Mononuclear cell (primary cell): ENCODE data around the gene SMG9. TPM values are rescaled to one million over a fixed set of nuclear protein-coding genes. Genes with fewer than 3 reads are reported as not detected.

Source experiments
- H3K27me3 ChIP-seq: 2 replicates; pipeline ENCODE4 v1.6.0; 2011; ENCODE audit warnings: low read length, control low read depth; ENCODE audit not compliant: insufficient read depth
- H3K4me1 ChIP-seq: 2 replicates; pipeline ENCODE4 v1.5.1; 2011; ENCODE audit warnings: mild to moderate bottlenecking, low read length, control low read depth; ENCODE audit not compliant: insufficient read depth
- H3K4me3 ChIP-seq: 2 replicates; pipeline ENCODE4 v1.5.1; 2011; ENCODE audit warnings: mild to moderate bottlenecking, low read length, moderate library complexity
- H3K9me3 ChIP-seq: 2 replicates; pipeline ENCODE4 v1.5.1; 2011; ENCODE audit warnings: low read depth, mild to moderate bottlenecking, control low read depth, low read length
- total RNA-seq: library from RNA; depleted of rRNA; stranded (reverse); fragments of >200 nt; gene quantifications from one replicate; pipeline ENCODE4 v1.2.3, GENCODE V29; 2012

The SMG9 gene
- total RNA-seq, 1 donor: 11.4 TPM

DNA sequence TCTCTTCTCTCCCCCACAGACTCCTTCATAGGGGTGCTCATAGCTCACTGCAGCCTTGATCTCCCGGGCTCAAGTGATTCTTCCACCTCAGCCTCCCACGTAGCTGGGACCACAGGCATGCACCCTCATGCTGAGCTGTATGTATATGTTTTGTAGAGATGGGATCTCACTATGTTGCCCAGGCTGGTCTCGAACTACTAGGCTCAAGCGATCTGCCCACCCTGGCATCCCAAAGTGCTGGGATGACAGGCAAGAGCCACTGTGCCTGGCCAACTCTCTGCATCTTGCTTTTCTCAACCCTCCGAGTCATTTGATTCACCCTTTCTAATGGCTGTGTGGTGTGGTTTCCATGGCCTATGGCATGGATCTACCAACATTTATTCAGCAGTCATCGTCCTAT is 49.0 kb downstream of the SMG9 start:
- Histone ChIP-seq H3K4me3 (no peak overlapping the region), H3K4me1 (peaks cover 8% of the 10 kb centered on the region), H3K27me3 (no peaks in the 10 kb centered on the region), H3K9me3 (no peaks in the 10 kb centered on the region)

DNA sequence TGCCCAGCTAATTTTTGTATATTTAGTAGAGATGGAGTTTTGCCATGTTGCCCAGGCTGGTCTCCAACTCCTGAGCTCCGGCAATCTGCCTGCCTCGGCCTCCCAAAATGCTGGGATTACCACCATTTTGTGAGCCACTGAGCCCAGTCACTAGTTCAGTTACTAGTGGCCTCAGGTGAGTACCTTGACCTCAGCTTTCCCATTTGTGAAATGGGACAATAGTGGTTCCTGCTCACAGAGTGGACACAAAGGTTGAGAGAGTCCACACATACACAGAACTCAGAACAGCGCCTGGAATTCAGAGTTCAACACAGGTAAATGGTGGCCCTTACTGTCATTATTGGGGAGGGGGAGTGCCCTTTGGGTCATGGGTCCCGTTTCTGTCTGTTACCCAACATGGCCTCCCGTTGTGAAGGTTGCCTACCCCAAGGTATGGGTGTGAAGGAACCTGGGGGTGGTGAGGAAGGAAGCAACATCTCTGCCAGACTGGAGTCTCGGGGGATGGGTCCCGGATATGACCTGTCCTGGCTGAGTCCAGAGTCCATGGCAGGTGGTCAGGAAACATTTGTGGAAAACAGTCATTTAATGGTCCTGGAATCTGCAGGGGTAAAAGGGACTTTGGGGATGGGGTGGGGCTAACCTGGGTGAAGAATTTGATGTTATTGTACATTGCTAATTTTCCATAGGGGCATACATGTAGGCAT is 50.6 kb downstream of the SMG9 start:
- Histone ChIP-seq H3K9me3 (no peaks in the 10 kb centered on the region), H3K27me3 (no peaks in the 10 kb centered on the region), H3K4me1 (peaks cover 23% of the 10 kb centered on the region), H3K4me3 (no peak overlapping the region)

DNA sequence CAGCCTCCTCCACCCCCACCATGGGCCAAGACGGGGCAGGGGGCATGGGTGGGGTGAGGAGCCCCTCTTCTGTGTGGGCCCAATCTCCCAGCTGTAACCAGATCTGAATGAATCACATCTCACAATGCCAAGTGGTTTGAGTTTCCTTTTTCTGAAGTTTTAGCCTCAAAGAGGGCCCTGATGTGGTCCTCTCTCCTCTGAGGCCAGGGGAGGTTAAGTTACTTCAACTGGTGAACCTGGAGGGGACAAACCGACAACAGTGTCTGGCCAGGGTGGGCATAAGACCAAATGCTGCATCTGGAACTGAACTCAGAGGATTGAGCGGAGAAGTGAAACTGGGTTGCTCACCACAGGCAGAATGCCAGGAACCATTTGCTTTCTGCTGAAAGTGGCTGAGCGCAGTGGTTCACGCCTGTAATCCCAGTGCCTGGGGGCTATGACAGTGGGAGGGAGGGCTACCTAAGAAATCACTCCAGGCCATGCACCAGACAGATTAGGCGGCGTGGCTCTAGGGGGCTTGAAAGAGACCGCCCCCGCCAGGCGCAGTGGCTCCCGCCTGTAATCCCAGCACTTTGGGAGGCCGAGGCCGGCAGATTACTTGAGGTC is 54.3 kb downstream of the SMG9 start:
- no peak overlapping the region for H3K4me3 ChIP-seq
- H3K4me1 ChIP-seq: peaks cover 34% of the 10 kb centered on the region
- no peaks in the 10 kb centered on the region for H3K27me3 ChIP-seq
- no peaks in the 10 kb centered on the region for H3K9me3 ChIP-seq

DNA sequence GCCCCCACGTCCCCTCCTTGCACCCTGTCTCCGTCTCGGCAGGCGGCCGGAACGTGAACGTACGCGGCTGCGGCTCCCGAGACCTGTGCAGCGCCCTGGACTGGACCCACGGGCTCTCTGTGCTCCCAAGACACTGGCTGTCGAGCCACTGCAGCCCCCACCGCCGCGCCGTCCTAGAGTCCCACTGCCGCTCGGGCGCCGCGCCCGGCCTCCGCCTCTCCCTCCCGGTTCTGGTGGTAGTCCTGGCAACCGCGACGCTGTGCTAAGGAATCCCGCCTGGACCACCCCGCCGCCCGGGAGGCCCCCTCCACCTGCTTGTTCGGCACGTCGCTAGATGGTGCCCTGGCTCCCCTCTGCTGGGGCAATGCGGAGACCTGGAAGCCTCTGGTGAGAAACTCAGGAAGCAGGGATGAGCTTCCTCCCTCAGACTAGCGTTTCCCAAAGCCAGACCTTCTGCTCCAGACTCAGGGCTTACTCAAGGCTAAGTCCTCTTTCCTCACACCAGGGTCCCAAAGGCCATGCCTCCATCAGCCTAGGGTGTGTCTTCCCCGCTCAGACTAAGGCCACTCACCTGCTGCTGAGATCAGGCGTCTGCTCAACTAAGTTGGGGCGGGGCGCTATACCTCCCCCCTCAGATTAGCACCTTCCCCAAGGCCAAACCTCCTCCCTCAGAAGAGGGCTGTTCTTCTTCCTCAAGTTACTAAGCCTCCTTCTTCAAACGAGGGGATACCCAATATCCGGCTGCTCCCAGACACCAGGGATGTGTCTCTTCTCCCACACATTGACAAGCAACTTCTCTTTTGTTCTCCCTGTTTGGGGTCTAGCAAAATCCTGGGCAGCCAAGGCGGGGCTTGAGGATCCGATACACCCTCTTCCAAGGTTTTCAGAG is 55.0 kb downstream of the SMG9 start:
- Histone ChIP-seq H3K4me1 (peaks cover 34% of the 10 kb centered on the region), H3K27me3 (no peaks in the 10 kb centered on the region), H3K4me3 (no peak overlapping the region), H3K9me3 (no peaks in the 10 kb centered on the region)

DNA sequence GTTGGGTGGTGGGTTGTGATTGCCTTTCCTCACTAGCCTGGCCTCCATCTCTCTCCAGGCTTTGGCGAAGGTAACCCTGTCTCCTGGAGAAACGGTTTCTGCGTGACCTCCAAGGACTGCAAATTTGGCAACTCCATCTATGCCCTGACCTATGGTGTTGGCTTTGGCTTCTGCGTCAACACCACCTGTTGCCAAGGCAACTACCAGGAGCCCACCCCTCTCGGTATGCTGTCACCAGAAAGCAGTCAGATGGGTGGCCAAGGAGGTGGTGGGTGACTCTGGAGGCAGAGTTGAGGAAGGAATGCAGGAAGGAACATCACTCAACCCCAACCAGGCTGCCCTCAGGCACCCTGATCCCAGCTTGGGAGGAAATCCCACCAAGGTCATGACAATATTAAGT is 57.5 kb downstream of the SMG9 start:
- H3K9me3 ChIP-seq: no peaks in the 10 kb centered on the region
- peaks cover 51% of the 10 kb centered on the region for H3K4me1 ChIP-seq
- no peaks in the 10 kb centered on the region for H3K27me3 ChIP-seq
- no peak overlapping the region for H3K4me3 ChIP-seq

DNA sequence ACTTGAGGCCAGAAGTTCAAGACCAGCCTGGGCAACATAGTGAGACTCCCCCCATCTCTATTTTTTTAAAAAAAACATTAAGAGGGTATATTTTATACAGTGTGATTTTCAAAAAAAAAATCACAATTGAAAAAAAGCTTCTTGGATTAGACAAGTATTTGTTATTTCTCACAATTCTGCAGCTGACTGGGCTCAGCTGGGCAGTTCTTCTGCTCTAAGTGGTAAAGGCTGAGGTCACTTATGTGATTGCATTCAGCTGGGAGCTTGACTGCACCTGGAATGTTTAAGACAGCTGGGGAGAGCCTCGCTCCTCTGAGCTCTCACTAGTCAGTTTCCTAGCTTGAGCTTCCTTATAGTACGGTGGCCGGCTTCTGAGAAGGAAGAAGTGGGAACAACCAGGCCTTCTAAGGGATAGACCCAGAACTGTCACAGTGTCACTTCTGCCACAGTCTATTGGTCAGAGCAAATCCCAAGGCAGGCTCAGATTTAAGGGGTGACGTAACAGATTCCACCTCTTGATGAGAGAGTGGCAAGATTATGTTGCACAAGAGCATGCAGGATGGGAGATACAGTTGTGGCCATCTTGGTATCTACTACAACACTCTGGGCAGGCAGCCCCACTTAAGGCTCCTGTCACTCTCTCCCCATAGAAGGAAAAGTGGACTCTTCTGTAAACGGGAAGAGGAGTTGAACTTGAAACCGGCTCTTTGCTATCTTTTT is 58.6 kb downstream of the SMG9 start:
- Histone ChIP-seq H3K4me1 (peaks cover 55% of the 10 kb centered on the region), H3K9me3 (peaks cover 7% of the 10 kb centered on the region), H3K4me3 (no peak overlapping the region), H3K27me3 (no peaks in the 10 kb centered on the region)

DNA sequence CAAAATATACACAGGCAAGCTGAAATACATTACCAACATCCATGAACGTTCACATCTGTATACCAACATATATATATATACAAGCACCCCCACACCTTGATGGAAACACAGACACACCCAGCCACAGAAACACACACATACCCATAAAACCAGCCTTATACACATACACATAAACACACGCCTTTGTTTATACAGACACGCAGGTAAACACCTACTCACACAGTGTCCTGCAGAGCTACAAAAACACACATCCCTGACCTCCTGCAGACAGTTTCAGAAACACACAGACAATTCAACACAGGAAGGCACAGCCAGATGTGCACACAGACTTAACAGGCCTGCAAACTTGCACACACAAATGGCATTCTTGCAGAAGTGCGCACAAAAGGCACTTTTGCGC is 60.2 kb downstream of the SMG9 start:
- H3K4me1 ChIP-seq: peaks cover 50% of the 10 kb centered on the region
- no peak overlapping the region for H3K4me3 ChIP-seq
- H3K9me3 ChIP-seq: peaks cover 7% of the 10 kb centered on the region
- no peaks in the 10 kb centered on the region for H3K27me3 ChIP-seq

DNA sequence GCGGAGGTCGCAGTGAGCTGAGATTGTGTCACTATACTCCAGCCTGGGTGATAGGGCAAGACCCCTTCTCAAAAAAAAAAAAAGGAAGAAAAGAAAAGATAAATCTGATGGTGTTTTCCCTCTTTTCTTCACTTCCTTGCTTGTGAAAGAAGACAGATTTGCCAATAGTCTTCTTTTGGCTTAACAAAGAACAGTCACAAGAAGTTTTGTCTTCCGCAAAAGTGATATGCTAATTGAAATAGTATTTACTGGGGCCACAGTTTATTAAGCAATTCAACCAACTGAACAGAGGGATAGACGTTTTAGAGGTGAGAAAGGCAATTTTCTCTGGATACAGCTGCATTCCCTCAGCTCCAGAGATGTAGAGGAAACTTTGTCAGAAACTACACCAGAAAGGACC is 61.9 kb downstream of the SMG9 start:
- no peak overlapping the region for H3K4me3 ChIP-seq
- peaks cover 57% of the 10 kb centered on the region for H3K4me1 ChIP-seq

DNA sequence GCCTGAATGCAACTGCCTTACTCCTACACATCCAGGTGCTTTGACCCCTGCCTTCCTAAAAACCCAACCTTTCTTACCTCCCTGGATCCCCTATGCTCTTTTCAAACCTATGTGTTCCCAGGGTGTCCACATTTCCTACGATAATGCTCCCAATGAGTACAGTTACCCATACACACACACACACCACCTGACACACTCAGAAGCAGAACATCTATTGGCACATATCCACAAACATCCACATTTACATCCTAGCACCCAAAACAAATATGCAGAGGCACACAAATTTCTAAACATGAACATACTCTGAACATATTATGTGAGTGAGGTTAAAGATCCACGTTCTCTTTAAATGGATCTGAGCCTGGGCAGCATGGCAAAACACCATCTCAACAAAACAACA is 62.4 kb downstream of the SMG9 start:
- Histone ChIP-seq H3K27me3 (no peaks in the 10 kb centered on the region), H3K9me3 (peaks cover 7% of the 10 kb centered on the region), H3K4me3 (no peak overlapping the region), H3K4me1 (peaks cover 62% of the 10 kb centered on the region)

More for the DNA sequence above, 61.9 kb downstream of the SMG9 start:
- H3K27me3 ChIP-seq: no peaks in the 10 kb centered on the region
- H3K9me3 ChIP-seq: peaks cover 7% of the 10 kb centered on the region

DNA sequence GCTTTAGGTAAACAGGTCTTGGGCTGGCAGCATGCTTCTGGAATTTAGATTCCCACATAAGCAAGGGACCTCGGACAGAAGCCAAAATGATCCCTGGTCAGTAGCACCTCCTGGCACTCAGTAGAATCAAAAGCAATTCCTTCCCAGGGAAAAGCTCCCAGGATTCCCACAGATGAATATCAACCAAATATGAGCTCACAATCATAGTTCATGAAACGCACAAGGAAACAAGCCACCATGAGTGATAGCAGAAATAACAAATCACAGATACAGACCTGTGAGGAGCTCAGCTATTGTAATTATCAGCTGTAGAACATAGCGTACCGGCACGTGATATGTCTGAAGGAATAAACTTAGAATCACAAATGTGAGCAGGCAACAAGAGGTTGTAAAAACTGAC is 63.0 kb downstream of the SMG9 start:
- no peak overlapping the region for H3K4me3 ChIP-seq
- peaks cover 65% of the 10 kb centered on the region for H3K4me1 ChIP-seq
- H3K9me3 ChIP-seq: peaks cover 7% of the 10 kb centered on the region
- H3K27me3 ChIP-seq: no peaks in the 10 kb centered on the region

DNA sequence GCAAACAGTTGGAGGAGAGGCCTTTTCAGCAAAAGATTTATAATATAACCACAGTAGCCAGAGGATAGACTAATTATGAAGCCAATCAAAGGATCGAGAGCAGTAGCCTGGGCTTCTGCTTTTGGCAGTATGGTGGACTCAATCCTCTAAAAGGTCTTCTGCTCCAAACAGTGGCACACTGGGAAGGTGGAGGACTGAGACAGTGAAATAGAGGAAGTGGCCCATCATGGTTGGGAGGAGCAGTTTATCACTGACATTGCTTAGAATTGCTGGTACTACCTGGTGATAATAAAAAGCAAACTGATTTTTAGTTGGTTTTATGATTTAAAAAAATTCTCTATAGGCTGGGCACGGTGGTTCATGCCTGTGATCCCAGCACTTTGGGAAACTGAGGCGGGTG is 63.9 kb downstream of the SMG9 start:
- no peaks in the 10 kb centered on the region for H3K27me3 ChIP-seq
- H3K9me3 ChIP-seq: peaks cover 7% of the 10 kb centered on the region
- no peak overlapping the region for H3K4me3 ChIP-seq
- H3K4me1 ChIP-seq: peaks cover 60% of the 10 kb centered on the region

DNA sequence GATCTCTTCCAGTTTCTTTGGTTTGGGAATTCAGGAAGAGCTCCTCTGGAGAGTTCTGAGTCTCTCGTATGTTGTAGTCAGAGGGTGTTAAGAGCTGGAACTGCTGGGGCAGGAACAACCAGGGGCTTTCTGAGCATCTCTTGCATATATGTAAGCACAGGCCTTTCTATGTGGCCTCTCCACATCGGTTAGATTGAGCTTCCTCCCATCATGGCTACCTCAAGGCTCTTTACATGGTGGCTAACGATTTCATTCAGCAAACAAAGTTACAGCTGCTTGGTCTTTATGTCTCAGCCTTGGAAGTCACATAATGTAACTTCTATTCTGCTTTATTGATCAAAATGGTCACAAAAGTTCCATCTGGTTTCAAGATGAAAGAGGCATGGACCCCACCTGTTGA is 64.3 kb downstream of the SMG9 start:
- Histone ChIP-seq H3K4me3 (no peak overlapping the region), H3K4me1 (peaks cover 60% of the 10 kb centered on the region), H3K27me3 (no peaks in the 10 kb centered on the region), H3K9me3 (peaks cover 7% of the 10 kb centered on the region)

DNA sequence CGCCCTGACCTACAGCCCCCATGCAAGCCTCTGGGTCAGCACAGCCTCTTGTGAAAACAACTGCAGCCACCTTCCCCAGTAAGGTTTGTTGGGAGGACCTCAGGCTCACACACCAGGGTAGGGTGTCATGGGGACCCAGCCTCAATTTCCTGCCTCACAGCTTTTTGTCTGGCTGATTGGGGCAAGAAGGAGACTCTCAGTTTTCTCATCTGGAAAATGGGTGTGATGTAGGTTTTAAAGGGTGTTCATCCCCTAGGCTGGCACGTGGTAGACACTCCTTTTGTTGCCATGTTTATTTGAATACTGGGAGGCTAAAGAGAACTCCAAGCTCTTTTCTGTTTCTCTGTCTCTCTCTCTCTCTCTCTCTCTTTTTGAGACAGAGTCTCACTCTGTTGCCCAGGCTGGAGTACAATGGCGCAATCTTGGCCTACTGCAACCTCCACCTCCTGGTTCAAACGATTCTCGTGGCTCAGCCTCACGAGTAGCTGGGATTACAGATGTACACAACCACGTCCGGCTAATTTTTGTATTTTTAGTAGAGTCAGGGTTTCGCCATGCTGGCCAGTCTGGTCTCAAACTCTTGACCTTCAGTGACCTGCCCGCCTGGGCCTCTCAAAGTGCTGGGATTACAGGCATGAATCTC is 66.6 kb downstream of the SMG9 start:
- peaks cover 7% of the 10 kb centered on the region for H3K9me3 ChIP-seq
- peaks cover 65% of the 10 kb centered on the region for H3K4me1 ChIP-seq
- no peak overlapping the region for H3K4me3 ChIP-seq
- no peaks in the 10 kb centered on the region for H3K27me3 ChIP-seq

DNA sequence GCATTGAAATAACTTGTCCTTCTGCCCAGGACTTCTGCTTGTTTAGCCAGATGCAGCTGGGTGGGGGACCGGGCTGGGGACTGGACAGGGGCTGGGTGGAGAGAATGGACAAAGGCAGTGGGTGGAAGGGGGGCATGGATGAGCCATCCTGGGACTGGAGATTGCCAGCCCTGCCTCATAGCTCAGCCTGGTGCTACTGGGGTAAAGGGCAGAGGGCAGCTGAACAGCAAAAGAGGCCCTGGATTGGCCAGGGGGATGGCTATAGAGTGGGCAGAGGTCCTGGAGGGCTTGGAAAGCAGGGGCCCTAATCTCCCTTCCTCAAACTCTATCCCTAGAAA is 67.1 kb downstream of the SMG9 start:
- H3K4me3 ChIP-seq: no peak overlapping the region
- peaks cover 67% of the 10 kb centered on the region for H3K4me1 ChIP-seq
- peaks cover 7% of the 10 kb centered on the region for H3K9me3 ChIP-seq
- H3K27me3 ChIP-seq: no peaks in the 10 kb centered on the region
